GM19463 (cell line): ENCODE results near the gene KLHL12.

Experiments used
- ATAC-seq: cut with Tn5 transposase; IDR thresholded peaks from one replicate; pipeline ENCODE4 v1.9.1; 2021; ENCODE audit warnings: mild to moderate bottlenecking, moderate library complexity; ENCODE audit not compliant: unreplicated experiment

The KLHL12 gene

GRCh38 chr1:202844259-202844658 lies 82.8 kb downstream of the KLHL12 start:
- ATAC-seq: no peak

GRCh38 chr1:202843081-202843480 lies 84.0 kb downstream of the KLHL12 start:
- no peak for ATAC-seq
